ENCODE results near the gene CRACDL.

GRCh38 chr2:98821629-98822135, 114.3 kb downstream of the CRACDL start:
- TF ChIP-seq SNAI2 (CRISPR knock-in tag; IDR thresholded peaks at IDR 0.05) (no peak), ZC3H10 (CRISPR knock-in tag; IDR thresholded peaks at IDR 0.05) (no peak), PATZ1 (CRISPR knock-in tag; IDR thresholded peaks at IDR 0.05; ENCODE audit: borderline replicate concordance) (no peak), CREB5 (CRISPR knock-in tag; IDR thresholded peaks at IDR 0.05; ENCODE audit: low read depth) (no peak), ZFP30 (CRISPR knock-in tag; IDR thresholded peaks at IDR 0.05) (no peak), RARB (CRISPR knock-in tag; IDR thresholded peaks at IDR 0.05) (no peak), ARNTL (CRISPR knock-in tag; IDR thresholded peaks at IDR 0.05; ENCODE audit: borderline replicate concordance, low read depth) (no peak), ZNF8 (CRISPR knock-in tag; IDR thresholded peaks at IDR 0.05) (no peak), CSRNP3 (CRISPR knock-in tag; IDR thresholded peaks at IDR 0.05) (no peak), ESRRG (CRISPR knock-in tag; IDR thresholded peaks at IDR 0.05) (no peak), PPARA (CRISPR knock-in tag; IDR thresholded peaks at IDR 0.05; ENCODE audit: borderline replicate concordance) (no peak), GLIS3 (CRISPR knock-in tag; IDR thresholded peaks at IDR 0.05) (no peak), BACH2 (CRISPR knock-in tag; IDR thresholded peaks at IDR 0.05; ENCODE audit: borderline replicate concordance) (no peak)
- TF ChIP-seq, protein P1, sequence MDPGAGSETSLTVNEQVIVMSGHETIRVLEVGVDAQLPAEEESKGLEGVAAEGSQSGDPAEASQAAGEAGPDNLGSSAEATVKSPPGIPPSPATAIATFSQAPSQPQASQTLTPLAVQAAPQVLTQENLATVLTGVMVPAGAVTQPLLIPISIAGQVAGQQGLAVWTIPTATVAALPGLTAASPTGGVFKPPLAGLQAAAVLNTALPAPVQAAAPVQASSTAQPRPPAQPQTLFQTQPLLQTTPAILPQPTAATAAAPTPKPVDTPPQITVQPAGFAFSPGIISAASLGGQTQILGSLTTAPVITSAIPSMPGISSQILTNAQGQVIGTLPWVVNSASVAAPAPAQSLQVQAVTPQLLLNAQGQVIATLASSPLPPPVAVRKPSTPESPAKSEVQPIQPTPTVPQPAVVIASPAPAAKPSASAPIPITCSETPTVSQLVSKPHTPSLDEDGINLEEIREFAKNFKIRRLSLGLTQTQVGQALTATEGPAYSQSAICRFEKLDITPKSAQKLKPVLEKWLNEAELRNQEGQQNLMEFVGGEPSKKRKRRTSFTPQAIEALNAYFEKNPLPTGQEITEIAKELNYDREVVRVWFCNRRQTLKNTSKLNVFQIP (CRISPR knock-in tag; IDR thresholded peaks at IDR 0.05; ENCODE audit: borderline replicate concordance, low read depth), result no peak

Measured in SK-N-SH treated with all-trans-retinoic acid at 6 μM for 48 hours (cell line).